SIG-M5 (cell line): ENCODE measurements around the gene CDK14.
"Not testable (repeated sequence)": the region's sequence is repeated elsewhere in the genome, so short reads cannot be mapped to it uniquely, and the experiment has no call there.

Source experiments
- DNase-seq: peaks from one replicate; lab custom pipeline; 2025; lab: John Stamatoyannopoulos, UW

Gene CDK14

DNA sequence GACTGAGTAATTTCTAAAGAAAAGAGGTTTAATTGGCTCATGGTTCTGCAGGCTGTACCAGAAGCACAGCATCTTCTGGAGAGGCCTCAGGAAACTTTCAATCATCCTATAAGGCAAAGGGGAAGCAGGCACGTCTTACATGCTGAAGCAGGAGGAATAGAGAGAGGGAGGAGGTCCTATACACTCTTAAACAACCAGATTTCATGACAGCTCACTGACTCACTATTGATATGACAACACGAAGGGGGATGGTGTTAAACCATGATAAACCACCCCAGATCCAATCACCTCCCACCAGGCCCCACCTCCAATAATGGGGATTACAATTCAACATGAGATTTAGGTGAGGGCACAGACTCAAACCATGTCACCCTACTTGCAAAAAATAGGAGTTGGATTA, 201.5 kb downstream of the CDK14 start:
- no peak for DNase-seq

DNA sequence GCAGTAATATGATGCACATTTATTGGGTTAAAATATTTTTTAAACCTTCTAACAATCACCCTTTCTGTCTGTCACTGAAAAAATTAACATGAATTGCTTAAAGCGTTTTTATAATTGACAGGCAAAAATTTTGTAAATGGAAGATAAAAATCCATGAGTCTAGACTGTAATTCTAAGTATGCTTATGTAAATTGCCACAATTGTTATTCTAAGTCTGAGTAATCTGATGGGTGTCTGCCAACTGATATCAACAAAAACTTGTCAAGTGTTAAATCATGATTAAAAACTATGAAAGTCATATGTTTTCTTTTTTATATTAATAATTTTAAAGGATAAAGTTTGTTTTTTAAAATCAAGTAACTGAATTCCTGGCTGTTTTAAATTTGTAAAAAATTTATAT, 208.2 kb downstream of the CDK14 start:
- no peak for DNase-seq

DNA sequence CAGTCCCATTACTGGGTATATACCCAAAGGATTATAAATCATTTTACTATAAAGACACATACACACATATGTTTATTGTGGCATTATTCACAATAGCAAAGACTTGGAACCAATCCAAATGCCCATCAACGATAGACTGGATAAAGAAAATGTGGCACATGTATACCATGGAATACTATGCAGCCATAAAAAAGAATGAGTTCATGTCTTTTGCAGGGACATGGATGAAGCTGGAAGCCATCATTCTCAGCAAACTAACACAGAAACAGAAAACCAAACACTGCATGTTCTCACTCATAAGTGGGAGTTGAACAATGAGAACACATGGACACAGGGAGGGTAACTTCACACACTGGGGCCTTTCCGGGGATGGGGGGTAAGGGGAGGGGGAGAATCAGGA, 219.4 kb downstream of the CDK14 start:
- not testable (repeated sequence) for DNase-seq

DNA sequence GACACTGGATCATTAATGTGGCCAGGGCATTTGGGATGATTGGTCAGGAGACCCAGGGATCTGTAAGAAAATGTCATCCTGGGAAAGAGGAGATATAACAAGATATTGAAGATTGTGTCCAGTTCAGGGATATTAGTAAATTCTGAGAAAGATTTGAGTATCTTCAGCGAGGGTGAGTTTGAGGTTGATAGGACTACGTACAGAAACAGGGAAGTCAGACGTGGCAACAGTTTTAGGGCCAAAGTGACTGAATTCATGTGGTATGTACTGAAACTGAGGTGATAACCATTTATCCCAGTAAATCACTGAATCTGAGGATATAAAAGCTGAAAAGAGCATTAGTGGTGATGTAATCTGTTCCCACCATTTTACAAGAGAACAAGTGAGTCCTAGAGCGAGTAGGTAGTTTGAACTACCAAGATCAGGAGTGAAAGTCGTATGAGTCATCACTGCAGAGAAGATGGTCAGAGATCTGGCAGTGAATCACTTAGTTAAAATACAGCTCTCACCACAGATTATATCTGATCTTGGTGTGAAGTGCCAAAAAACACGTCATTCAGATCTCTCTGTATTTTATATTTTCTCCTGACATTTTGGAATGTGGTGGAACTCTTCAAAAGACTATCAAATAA, 220.5 kb downstream of the CDK14 start:
- no peak for DNase-seq

DNA sequence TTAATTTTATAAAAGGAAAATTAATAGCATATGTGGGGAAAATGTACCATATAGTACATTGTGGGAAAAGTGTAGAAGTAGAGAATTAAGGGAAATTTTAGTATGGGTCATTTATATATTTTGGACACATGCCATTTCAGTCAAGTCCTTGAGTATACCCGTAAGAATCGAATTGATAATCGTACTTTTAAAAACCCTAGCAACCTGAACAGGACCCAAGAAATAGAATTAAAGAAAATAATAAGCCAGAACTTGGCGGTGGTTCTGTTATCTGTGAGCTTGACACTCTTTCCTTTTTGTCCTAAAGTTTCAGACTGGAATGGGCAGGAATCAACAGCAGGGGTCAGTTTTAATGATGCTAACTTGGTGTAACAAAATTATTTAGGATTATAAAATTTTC, 221.0 kb downstream of the CDK14 start:
- DNase-seq: no peak

DNA sequence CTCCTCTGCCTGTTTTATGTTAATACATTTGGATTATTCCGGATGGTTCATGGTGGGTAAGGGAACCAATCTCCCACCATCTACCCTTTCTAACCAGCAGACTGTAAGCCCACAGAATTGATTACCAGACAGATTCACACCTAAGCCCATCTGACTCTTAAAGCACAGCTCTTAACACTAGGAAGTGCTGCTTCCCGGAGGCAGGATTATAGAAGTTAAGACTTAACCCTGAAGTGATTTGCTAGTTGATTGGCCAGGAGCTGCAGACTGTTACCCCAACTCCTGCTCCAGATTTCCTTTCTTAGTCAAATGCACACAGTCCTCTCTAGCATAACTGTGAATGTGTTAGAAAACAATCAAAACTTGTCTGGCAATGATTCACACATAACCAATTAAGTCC, 221.7 kb downstream of the CDK14 start:
- no peak for DNase-seq

DNA sequence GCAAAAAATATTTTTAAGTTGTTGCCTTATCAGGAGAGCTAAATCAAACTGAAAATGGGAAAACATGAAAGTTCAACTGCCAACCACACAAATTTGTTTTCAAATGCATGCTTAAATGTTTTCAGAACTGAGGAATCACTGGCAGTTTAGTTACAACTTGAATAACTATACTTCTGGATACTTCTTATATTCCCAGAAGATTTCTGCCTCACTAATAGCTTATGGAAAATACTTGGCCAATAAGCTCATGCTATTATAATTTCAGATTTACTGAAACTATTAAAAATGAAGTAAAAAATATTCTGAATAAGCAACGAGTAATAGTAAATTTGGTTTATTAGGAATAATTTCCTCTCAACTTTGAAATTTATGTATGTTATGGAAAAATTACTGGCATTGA, 222.2 kb downstream of the CDK14 start:
- DNase-seq: no peak

DNA sequence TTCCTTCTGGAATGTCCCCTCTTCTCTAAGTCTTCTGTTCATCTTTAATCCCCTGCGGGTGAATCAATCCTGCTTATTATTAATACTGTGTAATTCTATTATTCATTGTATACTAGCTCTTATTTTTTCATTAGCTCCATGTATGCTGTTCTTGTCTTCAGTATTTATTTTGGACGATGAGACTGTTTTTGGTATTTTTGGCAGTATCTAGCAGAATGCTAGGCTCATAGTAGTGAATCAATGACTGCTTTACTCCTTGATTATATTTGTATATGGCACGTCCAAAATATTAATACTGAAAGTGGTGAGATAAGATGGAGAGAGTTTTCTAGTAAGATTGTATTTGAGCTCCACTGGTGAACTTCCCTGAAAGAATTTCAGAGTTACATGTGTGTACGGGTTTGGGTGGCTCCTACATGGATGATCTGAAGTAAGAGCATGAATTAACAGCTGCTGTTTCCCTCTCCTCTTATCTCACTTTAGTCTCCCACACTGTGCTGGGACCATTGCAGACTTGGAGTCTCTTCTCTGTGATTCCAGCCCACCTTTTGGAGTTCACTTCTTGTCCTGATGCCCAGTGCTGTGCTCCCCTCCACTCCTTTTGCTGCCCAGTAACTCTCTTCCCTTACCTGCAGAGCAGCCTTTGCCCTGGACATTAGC, 226.0 kb downstream of the CDK14 start:
- DNase-seq: no peak

DNA sequence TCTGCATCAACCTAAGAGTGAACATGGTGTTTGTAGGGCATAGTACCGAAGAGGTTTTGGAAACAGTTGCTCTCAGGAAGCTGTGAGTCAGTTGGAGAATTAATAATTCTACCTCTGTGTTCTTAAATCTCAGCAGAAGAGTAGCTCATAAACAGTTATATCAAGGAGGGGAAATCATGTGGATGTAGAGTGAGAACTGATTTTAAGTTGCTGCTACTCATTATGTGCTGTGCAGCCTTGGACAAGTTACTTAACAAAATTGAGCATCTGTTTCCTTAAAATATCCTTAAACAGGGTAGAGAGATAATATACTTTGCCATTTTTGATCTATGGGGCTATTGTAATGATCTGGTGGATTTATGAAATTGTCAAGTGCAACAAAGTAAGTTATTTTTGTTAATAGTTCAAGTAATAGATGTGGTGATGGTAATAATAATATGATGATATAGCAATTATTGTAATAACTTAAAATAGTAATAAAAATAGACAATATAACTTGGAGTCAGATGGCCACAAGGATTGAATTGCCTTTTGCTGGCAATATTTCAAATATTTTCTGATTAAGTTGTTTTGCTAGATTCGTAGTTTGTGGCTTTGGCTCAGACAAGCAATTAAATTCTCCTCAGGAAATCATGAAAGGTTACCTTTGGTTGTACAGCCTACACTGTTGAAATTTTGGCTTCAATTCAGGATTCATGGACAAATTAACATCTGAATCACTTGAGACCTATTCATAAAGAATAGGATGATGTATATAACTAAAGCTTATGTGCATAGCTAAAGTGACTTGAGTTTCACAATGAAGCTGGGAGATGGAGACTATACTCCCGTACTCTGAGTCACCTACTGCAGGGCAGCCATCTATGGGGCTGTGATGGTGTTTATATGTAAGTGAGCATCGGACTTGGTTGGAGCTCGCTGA, 228.5 kb downstream of the CDK14 start:
- no peak for DNase-seq

DNA sequence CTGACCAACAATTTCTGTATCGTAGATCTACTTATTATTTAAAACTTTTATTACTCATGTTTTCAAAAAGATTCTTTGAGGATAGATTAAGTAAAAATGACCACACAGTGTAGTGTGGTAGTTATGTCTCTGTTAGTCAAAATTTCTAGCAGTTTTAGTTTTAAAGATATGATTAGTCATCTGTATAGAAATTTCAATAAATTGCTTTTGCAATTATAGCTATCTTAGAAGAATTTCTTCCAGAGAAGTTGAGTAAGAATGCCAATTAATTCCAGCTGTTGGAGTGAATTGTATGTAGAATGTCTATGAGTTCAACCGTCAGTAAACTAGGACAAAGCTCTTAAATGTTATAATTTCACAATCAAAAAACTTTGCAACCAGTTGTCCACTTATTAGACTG, 229.7 kb downstream of the CDK14 start:
- DNase-seq: no peak

DNA sequence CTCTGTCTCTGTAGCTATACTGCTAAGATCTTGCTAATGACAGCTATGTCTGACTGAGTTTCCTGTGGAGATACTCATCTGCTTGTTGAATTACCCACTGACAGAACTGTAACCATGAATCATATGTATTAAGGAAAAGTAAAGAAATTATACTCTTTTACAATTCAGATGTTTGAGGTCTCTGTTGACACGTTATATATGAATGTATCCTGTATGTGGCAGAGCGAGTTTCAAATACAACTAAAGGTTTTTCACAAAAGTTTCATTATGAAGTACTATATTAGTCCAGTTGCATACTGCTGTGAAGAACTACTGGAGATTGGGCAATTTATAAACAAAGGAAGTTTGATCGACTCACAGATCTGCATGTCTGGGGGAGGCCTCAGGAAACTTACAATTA, 232.5 kb downstream of the CDK14 start:
- no peak for DNase-seq

DNA sequence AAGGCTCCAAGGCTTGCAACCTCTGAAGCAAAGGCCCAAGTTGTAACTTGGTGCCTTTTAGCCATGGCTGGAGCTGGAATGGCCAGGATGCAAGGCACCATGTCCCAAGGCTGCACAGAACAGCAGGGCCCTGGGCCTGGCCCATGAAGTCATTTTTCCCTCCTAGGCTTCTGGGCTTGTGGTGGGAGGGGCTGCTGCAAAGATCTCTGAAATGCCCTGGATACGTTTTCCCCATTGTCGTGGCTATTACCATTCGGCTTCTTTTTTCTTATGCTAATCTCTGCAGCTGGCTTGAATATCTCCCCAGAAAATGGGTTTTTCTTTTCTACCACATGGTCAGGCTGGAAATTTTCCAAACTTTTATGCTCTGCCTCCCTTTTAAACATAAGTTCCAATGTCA, 234.2 kb downstream of the CDK14 start:
- DNase-seq: no peak

DNA sequence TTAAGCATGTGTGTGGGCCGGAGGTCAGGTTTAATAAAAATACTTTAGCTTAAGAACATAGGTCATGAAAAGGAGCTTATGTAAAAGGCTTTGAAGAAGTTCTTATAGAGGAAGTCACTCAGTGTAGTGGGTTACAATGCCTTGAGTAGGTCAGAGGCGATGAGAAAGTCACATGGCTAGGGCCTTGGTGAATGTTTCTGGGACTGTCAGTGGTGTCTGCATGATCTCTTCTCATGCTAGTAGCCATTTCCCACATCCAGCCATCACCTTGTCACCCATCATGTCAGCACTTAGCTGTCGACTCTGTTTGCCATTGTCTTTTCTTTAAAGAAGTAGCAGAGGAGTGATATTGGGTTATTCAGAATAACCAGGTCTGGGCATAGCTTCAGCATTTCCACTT, 236.6 kb downstream of the CDK14 start:
- no peak for DNase-seq

DNA sequence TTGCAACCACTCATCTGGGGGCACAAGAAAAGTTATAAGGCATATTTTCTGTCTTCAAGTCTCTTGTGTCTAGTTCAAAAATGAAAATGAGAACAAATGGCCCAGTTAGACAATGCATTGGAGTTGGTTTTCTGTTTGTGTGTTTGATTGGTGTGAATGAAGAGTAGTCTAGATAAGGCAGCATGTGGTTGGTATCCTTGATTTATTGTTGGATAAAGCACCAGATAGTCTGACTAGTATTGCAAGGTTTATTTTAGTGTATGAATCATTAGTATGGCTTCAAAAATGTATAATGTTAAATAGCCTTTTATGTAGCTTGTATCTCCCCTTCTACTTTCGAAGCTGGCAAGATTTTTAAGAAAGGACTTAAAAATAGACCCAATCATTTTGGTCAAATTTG, 237.3 kb downstream of the CDK14 start:
- no peak for DNase-seq

DNA sequence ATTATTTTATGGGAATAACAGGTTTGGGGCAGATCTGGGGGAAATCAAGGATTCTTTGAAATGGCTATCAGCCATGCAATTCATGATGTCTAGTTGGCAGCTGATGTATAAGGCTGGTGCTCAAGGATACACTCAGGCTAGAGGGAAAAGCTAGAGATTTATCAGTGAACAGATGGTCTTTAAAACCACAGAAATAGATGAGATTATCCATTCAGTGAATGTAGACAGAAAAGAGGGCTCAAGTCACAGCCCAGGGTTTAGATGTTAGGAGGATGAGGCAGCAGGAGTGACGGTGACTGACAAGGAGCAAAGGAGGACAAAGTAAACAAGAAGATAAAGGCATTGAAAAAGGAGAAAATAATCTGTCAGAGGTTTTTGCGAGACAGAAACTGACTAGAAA, 238.7 kb downstream of the CDK14 start:
- no peak for DNase-seq

DNA sequence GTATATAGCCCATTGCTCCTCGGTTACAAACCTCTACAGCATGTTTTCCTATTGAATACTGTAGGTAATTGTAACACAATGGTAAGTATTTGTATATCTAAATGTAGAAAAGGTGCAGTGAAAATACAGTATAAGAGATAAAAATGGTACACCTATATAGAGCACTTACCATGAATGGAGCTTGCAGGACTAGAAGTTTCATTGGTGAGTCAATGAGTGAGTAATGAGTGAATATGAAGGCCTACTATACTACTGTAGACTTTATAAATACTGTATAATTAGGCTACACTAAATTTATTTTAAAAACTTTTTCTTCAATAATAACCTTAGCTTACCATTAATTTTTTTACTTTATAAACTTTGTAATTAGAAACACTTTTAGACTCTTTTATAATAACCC, 239.7 kb downstream of the CDK14 start:
- no peak for DNase-seq

DNA sequence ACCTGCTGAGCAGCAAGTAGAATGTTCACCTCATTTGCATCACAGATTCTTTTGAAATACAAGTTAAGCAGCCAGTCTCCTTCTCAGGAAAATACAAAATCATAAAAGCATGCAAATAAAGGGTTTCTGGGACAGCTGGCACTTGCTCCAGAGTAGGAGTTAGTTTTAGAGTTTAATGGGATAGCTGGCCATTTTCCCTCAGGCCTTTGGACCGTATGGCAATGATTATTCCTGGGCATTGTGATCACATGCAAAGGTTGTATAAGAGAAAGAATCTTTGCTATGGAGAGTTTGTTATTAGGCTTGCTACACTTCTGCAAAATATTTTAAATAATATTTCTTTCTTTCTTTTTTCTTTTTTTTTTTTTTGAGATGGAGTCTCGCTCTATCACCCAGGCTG, 240.8 kb downstream of the CDK14 start:
- DNase-seq: no peak

DNA sequence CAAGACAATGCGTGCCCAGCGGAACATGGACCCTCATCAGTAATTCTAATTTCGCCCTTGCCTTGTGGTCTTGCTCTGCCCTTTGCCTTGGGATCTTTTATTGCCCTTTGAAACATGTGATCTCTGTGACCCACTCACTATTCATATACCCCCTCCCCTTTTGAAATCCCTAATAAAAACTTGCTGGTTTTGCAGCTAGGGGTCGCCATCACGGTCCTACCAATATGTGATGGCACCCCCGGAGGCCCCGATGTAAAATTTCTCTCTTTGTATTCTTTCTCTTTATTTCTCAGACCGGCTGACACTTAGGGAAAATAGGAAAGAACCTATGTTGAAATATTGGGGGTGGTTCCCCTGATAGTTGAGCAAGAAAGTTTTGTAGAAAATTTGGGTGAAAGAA, 242.7 kb downstream of the CDK14 start:
- no peak for DNase-seq

DNA sequence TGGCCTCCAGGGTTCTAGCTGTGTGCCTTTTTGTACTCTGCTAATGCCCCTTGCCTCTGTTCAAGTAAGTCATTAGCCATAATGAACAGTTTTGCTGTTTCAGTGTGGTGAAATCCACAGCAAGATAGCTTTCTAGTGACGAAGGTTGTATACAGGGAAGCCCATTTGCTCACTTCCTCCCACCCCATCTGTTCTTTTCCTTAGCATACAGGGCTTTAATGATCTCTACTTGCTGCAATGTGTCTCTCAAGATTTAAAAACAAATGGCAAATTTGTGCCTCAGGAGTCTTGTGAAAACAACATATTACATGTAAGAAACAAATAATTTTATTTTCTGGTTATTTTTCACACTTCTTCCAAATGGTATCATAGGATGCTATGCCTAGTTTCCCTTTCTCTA, 243.2 kb downstream of the CDK14 start:
- DNase-seq: no peak

DNA sequence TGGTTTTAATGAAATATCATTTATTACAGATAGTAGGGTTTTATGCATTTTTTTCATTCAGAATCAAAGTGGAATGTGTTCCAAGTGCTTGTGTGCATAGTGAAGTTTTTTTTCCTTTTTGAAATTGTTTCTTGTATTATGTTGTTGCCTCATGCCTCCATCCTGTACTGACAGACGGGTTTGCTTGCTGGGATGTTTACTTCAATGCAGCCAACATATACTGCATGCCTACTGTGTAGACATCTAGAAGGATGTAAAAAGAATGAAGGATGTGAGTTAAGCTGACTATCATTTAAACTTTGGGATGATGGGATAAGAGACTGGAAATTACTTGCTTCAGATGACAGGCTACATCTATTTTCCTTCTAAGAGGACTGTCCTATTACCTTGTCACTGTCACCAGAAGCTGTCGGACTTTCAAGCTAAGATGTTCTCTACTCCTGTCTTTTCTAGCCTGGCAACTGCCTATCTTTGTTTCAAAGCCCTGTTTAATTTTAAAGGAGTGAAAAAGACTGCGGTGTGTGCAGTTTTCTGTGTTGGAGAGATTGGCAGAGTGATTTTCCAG, 243.7 kb downstream of the CDK14 start:
- DNase-seq: no peak

DNA sequence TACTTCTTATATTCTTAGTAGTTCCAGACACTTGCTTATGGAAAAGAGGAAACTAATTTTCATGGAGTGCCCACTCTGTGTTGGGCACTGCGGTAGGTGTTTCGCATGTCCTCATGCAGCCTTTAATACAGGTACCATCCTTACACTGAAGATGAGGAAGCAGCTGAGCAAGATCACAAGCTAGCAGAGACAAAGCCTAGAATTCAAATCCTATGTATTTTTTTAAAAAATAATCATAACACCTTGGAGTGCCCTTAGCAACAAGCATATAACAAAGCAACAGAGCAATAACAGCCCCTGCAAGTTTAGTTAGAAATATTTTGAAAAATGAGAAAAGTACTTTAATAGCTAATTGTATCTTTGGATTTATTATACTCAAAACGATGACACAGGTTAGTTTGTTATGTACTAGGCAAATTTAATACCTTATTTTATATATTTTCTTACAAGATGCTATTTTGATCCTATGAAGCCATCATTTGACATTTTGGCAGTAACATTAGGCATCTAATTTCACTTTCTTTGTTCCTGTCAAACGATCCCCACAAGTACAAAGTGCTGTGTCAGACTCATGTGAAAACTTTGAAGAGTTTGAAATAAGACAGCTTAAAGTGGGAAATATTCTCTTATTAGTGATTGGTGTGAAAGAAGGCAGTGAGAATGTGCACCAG, 245.8 kb downstream of the CDK14 start:
- no peak for DNase-seq

DNA sequence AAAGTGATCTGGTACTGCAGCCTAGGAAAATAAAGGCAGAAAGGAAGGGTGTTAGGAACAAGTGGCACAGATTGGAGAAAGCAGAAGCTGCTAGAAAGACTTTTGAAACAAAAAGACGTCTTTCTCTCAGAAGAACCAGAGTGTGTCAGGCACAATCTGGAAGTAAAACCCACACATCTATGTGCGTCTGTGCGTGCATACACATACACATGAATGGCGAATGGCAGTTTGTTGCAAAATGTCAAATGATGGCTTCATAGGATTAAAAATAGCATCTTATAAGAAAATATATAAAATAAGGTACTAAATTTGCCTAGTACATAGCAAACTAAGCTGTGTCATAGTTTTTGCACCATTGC, 246.3 kb downstream of the CDK14 start:
- DNase-seq: no peak
